ENCODE data around the gene YJEFN3. TPM values are rescaled to one million over a fixed set of nuclear protein-coding genes. Genes with fewer than 3 reads are reported as not detected.

The YJEFN3 gene
- total RNA-seq, 4 donors from 2014 or later: 0.08 to 0.57 (median 0.15) TPM

DNA sequence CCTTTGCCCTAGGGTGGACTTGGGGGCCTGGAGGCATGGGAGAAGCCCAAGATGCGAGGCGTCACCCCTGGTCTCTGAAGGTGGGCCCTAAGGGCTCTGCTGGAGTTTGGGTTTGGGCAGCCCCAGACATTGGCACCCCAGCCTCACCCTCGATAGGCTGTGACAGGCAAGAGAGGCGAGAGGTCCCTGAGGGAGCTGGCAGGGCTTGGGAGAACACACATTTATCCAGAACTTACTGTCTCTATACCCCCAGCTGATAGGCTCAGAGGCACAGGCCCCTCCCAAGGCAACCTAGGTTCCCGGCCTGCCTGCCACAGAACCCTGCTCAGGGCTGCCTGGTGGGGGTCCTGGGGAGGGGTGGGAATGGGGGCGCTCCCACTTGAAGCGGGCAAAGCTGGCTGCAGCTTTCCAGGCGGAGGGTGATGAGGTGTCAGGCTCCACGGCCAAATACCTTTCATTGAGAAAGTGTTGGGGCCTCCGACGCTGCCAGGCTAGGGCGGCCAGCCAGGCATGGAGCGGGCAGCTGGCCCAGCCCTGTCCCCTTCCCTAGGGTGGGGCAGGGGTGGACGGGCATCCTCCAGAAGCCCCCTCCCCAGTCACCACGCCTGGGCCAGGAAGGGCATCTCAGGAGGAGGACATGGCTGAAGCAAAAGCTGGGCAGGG is 19.1 kb downstream of the YJEFN3 start:
- Histone ChIP-seq H3K9me3 (no peaks in the 10 kb centered on the region), H3K4me3 (no peak overlapping the region), H3K27ac (no peak overlapping the region), H3K4me1 (peaks cover 0 to 6% (median 4%) of the 10 kb centered on the region in 3 donors), H3K36me3 (no peaks in the 10 kb centered on the region), H3K27me3 (peaks cover 0 to 85% (median 0%) of the 10 kb centered on the region in 4 donors)
- WGBS, 2 donors: no CpG with 5 or more reads among the region's 15 CpGs
- intact Hi-C loops (cut with DNase I): loop anchor here (10.0 kb wide), 1 partner anchor 727 kb away; no protein-coding TSS in a partner anchor
- DNase-seq: no peak
- no peak for TF ChIP-seq POLR2A (IDR thresholded peaks at IDR 0.05)
- TF ChIP-seq, protein P1, sequence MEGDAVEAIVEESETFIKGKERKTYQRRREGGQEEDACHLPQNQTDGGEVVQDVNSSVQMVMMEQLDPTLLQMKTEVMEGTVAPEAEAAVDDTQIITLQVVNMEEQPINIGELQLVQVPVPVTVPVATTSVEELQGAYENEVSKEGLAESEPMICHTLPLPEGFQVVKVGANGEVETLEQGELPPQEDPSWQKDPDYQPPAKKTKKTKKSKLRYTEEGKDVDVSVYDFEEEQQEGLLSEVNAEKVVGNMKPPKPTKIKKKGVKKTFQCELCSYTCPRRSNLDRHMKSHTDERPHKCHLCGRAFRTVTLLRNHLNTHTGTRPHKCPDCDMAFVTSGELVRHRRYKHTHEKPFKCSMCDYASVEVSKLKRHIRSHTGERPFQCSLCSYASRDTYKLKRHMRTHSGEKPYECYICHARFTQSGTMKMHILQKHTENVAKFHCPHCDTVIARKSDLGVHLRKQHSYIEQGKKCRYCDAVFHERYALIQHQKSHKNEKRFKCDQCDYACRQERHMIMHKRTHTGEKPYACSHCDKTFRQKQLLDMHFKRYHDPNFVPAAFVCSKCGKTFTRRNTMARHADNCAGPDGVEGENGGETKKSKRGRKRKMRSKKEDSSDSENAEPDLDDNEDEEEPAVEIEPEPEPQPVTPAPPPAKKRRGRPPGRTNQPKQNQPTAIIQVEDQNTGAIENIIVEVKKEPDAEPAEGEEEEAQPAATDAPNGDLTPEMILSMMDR (IDR thresholded peaks at IDR 0.05): no peak

DNA sequence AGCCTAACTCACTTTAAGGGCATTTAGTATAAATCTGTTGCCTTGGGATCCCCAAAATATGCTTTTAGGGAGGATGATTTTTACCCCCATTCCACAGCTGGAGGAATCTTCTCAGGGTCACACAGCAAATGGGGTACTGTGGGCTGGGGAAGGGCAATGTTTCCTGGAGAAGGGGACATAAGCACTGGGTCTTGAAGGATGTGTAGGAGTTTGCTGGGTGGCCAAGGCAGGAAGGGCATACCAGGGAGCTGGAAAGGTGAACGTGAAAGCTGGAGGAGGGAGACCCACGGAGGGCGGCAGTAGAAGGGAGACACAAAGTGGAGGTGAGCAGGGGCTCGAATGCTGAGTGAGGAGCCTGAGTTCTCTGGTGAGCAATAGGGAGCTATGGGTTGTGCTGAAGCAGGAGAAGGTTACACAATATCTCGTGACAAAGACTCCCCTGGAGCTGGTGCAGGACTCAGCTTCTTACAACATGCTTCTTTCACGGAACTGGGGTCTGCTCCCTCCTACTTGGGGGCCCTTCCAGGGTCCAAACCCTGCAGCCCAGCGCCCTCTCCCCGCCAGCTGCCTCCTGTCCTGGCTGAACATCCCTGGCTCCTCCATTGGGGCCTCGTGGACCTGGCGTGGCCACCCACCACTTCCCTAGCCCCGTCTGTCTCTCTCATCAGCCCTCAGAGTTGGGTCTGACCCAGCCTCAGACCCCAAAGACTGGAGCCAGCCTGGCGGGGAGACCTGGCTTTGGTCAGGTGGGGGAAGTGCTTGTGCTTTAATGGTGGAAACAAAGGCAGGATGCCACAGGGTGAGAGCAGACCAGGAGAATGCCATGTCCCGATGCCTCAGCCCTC is 20.4 kb downstream of the YJEFN3 start:
- Histone ChIP-seq H3K27ac (no peak overlapping the region), H3K27me3 (peaks cover 0 to 72% (median 0%) of the 10 kb centered on the region in 4 donors), H3K9me3 (no peaks in the 10 kb centered on the region), H3K36me3 (no peaks in the 10 kb centered on the region), H3K4me1 (peaks cover 0 to 6% (median 4%) of the 10 kb centered on the region in 3 donors), H3K4me3 (no peak overlapping the region)
- TF ChIP-seq, protein P1 (IDR thresholded peaks at IDR 0.05): no peak
- no peak for TF ChIP-seq POLR2A (IDR thresholded peaks at IDR 0.05)
- WGBS, 2 donors: 49 to 58% methylated on average over 6 to 12 of the region's 13 CpGs
- no peak for DNase-seq
- intact Hi-C loops (cut with DNase I): loop anchor here (10.0 kb wide), 1 partner anchor 726 kb away; no protein-coding TSS in a partner anchor

DNA sequence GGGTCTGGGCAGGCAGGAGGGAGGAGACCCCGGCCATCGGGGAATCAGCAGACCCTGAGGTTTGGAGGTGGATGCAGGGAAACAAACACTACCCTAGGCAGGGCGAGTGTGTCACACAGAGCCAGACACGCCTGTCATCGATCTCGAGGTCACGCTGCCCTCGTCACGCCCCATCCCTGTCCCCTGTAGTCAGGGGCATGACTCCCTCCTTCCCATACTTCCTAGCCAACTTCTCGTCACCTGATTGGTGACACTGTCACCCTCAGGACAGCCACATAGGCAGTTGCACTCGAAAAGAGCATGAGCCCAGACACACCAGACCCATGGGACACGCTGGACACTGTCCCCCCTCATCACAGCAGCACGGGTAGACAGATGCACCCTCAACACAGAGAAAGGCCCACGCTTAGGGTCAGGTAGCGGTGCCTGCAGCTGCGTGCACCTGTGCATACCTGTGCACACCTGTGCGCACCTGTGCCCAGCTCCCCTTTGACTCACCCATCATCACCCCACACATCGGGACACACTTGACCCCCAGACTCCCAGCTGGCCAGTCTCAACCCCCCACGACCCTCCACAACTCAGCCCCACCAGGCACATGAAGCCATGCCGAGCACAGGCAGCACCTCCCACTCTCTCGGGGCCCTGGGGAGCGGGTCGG is 21.2 kb downstream of the YJEFN3 start:
- TF ChIP-seq POLR2A (IDR thresholded peaks at IDR 0.05): no peak
- TF ChIP-seq, protein P1 (IDR thresholded peaks at IDR 0.05): no peak
- intact Hi-C loops (cut with DNase I): loop anchor here (10.0 kb wide), 1 partner anchor 725 kb away; no protein-coding TSS in a partner anchor
- H3K9me3 ChIP-seq: no peaks in the 10 kb centered on the region
- peaks cover 0 to 6% (median 4%) of the 10 kb centered on the region in 3 donors for H3K4me1 ChIP-seq
- 55 to 69% methylated on average over 2 to 15 of the region's 23 CpGs for WGBS, 2 donors
- no peak for DNase-seq
- H3K4me3 ChIP-seq: no peak overlapping the region
- H3K36me3 ChIP-seq: no peaks in the 10 kb centered on the region
- H3K27me3 ChIP-seq: peaks cover 0 to 70% (median 0%) of the 10 kb centered on the region in 4 donors
- no peak overlapping the region for H3K27ac ChIP-seq

- H3K27ac ChIP-seq: no peak overlapping the region
- no peak for DNase-seq
- peaks cover 0 to 6% (median 4%) of the 10 kb centered on the region in 3 donors for H3K4me1 ChIP-seq
- H3K4me3 ChIP-seq: no peak overlapping the region
- TF ChIP-seq, protein P1 (IDR thresholded peaks at IDR 0.05): no peak
- TF ChIP-seq POLR2A (IDR thresholded peaks at IDR 0.05): no peak
- H3K27me3 ChIP-seq: peaks cover 0 to 65% (median 0%) of the 10 kb centered on the region in 4 donors
- no peaks in the 10 kb centered on the region for H3K9me3 ChIP-seq
- intact Hi-C loops (cut with DNase I): no loop called here
- no CpG with 5 or more reads among the region's 8 CpGs for WGBS, 2 donors
- H3K36me3 ChIP-seq: no peaks in the 10 kb centered on the region
Measured at GRCh38 chr19:19550485-19550929, 21.8 kb downstream of the YJEFN3 start.

Data from esophagus squamous epithelium (tissue), 5 donors.